Vagina (tissue), 2 donors: ENCODE data around the gene WIPF3. TPM values are rescaled to one million over a fixed set of nuclear protein-coding genes. Genes with fewer than 3 reads are reported as not detected.

Experiments
- DNase-seq, 2 donors: peaks; one replicate each; pipeline ENCODE4 v3.0.0-alpha.2; 2017; ENCODE audit errors: extremely low spot score in 2 of 2
- H3K27ac ChIP-seq: fragments of 200-600 bp; sonication (generic); one replicate; pipeline ENCODE4 v1.5.1; 2019
- H3K27me3 ChIP-seq: fragments of 200-600 bp; sonication (generic); one replicate; pipeline ENCODE4 v1.5.1; 2019
- H3K36me3 ChIP-seq, 2 donors: fragments of 200-600 bp; sonication (generic); one replicate each; pipeline ENCODE4 v1.5.1; 2017 to 2019
- H3K4me1 ChIP-seq: fragments of 200-600 bp; sonication (generic); one replicate; pipeline ENCODE4 v1.5.1; 2019
- H3K4me3 ChIP-seq, 2 donors: fragments of 200-600 bp; sonication (generic); 1 replicate in 1 of 2; 2 replicates in 1 of 2; pipeline ENCODE4 v1.5.1; 2016 to 2019
- H3K9me3 ChIP-seq: fragments of 200-600 bp; sonication (generic); one replicate; pipeline ENCODE4 v1.5.1; 2019
- POLR2A ChIP-seq, 2 donors: fragments of 450-650 bp; IDR thresholded peaks; one replicate each; pipeline ENCODE4 v1.6.1; 2017; ENCODE audit warnings: antibody characterized with exemption in 2 of 2, mild to moderate bottlenecking in 2 of 2, moderate library complexity in 2 of 2
- POLR2AphosphoS5 ChIP-seq, 2 donors: sonication (generic); formaldehyde crosslinking; IDR thresholded peaks; one replicate each; pipeline ENCODE4 v1.9.0; 2017; ENCODE audit warnings: antibody characterized with exemption in 2 of 2, mild to moderate bottlenecking in 2 of 2, low read depth in 1 of 2; ENCODE audit not compliant: insufficient read depth in 1 of 2
- intact Hi-C: fragments of 100-400 bp; cut with DNase I; formaldehyde crosslinking; loops from one replicate; pipeline ENCODE4 v1.15.1; 2023
- total RNA-seq: library from RNA; depleted of rRNA; stranded (reverse); fragments of >200 nt; gene quantifications from one replicate; pipeline ENCODE4 v1.2.3, GENCODE V29; 2016
- TF ChIP-seq, protein P1 (sequence below), 3 experiments: fragments of 450-650 bp in 2 of 3; fragments of 200-600 bp in 1 of 3; sonication (generic) in 1 of 3; IDR thresholded peaks; one replicate each; pipeline ENCODE4 v1.5.1; 2017 to 2019; ENCODE audit warnings: antibody characterized with exemption in 3 of 3, mild to moderate bottlenecking in 2 of 3, moderate library complexity in 2 of 3

The WIPF3 gene
- total RNA-seq, 1 donor from 2014 or later = 0.25 TPM

DNA sequence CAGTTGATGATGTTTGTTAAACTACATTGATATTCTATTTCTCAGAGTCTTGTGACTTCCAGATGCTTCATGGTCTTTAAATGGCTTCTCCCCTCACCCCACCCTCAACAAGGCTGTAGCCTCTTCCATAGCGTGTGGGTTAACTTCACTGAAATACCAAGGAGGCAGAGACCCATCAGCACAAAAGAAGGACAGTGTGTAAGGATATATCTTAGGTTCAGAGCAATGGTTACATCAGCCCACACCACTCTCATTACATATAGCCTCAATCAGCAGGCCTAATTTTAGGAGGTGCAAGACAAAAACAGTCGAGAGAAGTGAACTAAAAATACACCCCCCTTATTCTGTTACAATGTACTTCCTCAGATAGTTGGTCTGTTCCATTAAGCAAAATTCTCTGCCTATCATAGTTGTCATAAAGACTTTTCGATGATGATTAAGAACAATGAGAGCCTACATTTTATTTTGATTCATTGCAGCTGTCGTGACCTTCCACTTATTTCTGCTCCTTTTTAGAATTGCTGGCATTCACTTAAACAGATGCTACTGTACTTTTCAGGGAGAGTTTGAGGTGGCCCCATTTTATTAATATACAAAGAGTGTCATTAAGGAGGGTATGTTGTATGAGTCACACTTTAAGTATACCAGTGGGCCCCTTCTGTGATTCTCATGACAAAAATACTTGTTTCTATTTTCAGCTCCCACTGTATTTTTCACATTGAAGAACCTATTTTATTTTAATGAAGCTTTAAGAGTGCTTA, 52.1 kb downstream of the WIPF3 start:
- H3K4me1 ChIP-seq = no peaks in the 10 kb centered on the region
- intact Hi-C loops = no loop called here
- H3K27me3 ChIP-seq = no peaks in the 10 kb centered on the region
- DNase-seq = no peak
- H3K9me3 ChIP-seq = no peaks in the 10 kb centered on the region
- TF ChIP-seq POLR2A (IDR thresholded peaks at IDR 0.05) (no peak), POLR2AphosphoS5 (IDR thresholded peaks at IDR 0.05; ENCODE audit: insufficient read depth in 1 of 2, low read depth in 1 of 2) (no peak)
- TF ChIP-seq, protein P1, sequence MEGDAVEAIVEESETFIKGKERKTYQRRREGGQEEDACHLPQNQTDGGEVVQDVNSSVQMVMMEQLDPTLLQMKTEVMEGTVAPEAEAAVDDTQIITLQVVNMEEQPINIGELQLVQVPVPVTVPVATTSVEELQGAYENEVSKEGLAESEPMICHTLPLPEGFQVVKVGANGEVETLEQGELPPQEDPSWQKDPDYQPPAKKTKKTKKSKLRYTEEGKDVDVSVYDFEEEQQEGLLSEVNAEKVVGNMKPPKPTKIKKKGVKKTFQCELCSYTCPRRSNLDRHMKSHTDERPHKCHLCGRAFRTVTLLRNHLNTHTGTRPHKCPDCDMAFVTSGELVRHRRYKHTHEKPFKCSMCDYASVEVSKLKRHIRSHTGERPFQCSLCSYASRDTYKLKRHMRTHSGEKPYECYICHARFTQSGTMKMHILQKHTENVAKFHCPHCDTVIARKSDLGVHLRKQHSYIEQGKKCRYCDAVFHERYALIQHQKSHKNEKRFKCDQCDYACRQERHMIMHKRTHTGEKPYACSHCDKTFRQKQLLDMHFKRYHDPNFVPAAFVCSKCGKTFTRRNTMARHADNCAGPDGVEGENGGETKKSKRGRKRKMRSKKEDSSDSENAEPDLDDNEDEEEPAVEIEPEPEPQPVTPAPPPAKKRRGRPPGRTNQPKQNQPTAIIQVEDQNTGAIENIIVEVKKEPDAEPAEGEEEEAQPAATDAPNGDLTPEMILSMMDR (IDR thresholded peaks at IDR 0.05) = no peak
- H3K36me3 ChIP-seq = no peaks in the 10 kb centered on the region
- no peak overlapping the region for H3K27ac ChIP-seq
- no peak overlapping the region for H3K4me3 ChIP-seq

DNA sequence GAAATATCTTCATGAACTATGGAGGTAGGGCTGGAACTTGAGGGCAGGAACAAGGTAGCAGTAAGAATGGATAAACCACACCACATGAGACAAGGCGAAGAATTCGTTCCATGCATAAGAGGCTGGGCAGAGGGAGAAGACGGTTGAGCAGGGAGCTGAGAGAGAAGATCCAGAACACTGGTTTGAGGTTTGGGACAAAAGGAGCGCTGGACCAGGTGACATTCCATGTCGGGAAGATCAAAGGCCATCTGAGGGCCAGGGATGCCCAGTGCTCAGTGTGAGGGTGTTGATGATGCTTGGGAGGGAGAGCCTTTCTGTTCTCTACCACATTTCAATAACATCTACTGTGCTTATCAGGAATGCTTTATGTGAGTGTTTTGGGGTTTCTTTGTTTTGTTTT, 52.8 kb downstream of the WIPF3 start:
- TF ChIP-seq POLR2AphosphoS5 (IDR thresholded peaks at IDR 0.05; ENCODE audit: insufficient read depth in 1 of 2, low read depth in 1 of 2) (no peak), POLR2A (IDR thresholded peaks at IDR 0.05) (no peak)
- TF ChIP-seq, protein P1 (IDR thresholded peaks at IDR 0.05) = no peak
- Histone ChIP-seq H3K27me3 (no peaks in the 10 kb centered on the region), H3K36me3 (no peaks in the 10 kb centered on the region), H3K4me3 (no peak overlapping the region), H3K4me1 (no peaks in the 10 kb centered on the region), H3K27ac (no peak overlapping the region), H3K9me3 (no peaks in the 10 kb centered on the region)
- no peak for DNase-seq
- intact Hi-C loops = no loop called here

DNA sequence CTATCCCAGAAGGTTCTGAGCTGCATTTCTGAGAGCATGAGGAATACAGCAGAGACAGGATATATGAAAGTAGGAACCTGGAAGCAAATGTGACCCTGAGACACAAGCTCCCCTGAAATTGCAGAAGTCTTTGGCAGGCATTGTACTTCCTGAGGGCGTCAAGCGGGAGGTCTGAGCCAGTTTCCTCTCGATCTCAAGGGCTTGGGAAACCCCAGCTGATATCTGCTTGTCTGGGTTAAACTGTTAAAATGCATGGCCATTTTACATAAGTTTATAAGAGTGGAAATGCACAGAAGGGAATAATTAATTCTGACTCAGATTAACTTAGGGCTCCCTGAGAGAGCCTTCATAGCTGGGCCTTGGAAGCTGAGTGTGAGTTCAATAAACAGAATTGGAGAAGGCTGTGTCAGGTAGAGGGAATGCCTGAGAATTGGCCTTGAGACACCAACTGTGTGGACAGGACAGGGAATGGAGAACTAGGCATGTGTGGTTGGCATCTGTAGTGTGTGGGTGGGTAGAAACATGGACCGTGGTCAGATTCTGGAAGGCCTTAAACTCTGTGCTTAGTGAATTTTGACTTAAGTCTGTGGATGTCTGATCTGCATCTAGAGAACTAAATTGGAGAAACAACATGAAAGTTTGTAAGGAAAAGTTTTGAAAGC, 53.3 kb downstream of the WIPF3 start:
- no peak for TF ChIP-seq POLR2A (IDR thresholded peaks at IDR 0.05)
- no peak for TF ChIP-seq POLR2AphosphoS5 (IDR thresholded peaks at IDR 0.05; ENCODE audit: insufficient read depth in 1 of 2, low read depth in 1 of 2)
- TF ChIP-seq, protein P1 (IDR thresholded peaks at IDR 0.05) = no peak
- no peaks in the 10 kb centered on the region for H3K4me1 ChIP-seq
- DNase-seq = no peak
- no peaks in the 10 kb centered on the region for H3K36me3 ChIP-seq
- no peaks in the 10 kb centered on the region for H3K27me3 ChIP-seq
- H3K9me3 ChIP-seq = no peaks in the 10 kb centered on the region
- intact Hi-C loops = no loop called here
- no peak overlapping the region for H3K4me3 ChIP-seq
- no peak overlapping the region for H3K27ac ChIP-seq

DNA sequence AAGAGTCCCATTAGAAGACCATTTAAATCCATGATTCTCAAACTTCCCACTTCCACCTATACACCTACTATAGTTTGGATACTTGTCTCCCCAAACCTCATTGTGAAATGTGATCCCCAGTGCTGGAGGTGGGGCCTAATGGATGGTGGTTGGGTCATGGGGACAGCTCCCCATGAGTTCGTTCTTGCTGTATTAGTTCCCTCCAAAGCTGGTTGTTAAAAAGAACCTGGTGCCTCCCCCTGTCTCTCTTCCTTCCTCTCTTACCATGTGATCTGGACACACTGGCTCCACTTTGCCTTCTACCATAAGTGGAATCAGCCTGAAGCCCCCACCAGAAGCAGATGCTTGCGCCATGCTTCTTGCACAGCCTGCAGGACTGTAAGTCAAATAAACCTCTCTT, 53.9 kb downstream of the WIPF3 start:
- DNase-seq = no peak
- H3K27ac ChIP-seq = no peak overlapping the region
- no peak overlapping the region for H3K4me3 ChIP-seq
- no peaks in the 10 kb centered on the region for H3K9me3 ChIP-seq
- TF ChIP-seq, protein P1 (IDR thresholded peaks at IDR 0.05) = no peak
- no peak for TF ChIP-seq POLR2AphosphoS5 (IDR thresholded peaks at IDR 0.05; ENCODE audit: insufficient read depth in 1 of 2, low read depth in 1 of 2)
- H3K4me1 ChIP-seq = no peaks in the 10 kb centered on the region
- intact Hi-C loops = no loop called here
- no peaks in the 10 kb centered on the region for H3K27me3 ChIP-seq
- no peaks in the 10 kb centered on the region for H3K36me3 ChIP-seq

DNA sequence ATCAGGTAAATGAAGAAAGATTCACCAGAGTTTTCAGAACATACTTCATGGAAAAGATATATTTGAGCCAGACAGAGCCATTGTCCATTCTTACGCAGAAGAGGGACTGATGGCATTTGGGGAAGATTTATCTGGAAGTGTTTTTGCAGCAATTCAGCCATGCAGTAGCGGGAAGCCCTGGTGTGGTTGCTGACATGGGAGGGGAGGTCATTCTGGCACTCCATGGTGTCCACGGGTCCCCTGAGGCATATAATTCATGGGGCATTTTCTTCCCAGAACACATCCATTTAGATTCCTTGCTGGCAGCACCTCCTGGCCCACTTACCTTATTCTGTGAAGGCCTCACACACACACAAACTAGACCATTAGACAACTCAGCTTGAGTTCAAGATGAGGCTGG, 55.6 kb downstream of the WIPF3 start:
- intact Hi-C loops = no loop called here
- no peaks in the 10 kb centered on the region for H3K4me1 ChIP-seq
- TF ChIP-seq, protein P1 (IDR thresholded peaks at IDR 0.05) = no peak
- no peak for TF ChIP-seq POLR2AphosphoS5 (IDR thresholded peaks at IDR 0.05; ENCODE audit: insufficient read depth in 1 of 2, low read depth in 1 of 2)
- TF ChIP-seq POLR2A (IDR thresholded peaks at IDR 0.05) = no peak

More for the DNA sequence above, 55.6 kb downstream of the WIPF3 start:
- Histone ChIP-seq H3K36me3 (no peaks in the 10 kb centered on the region), H3K4me3 (no peak overlapping the region), H3K27me3 (no peaks in the 10 kb centered on the region), H3K27ac (no peak overlapping the region), H3K9me3 (no peaks in the 10 kb centered on the region)
- no peak for DNase-seq
